Stimulated activated CD8-positive, alpha-beta memory T cell treated with anti-CD3 and anti-CD28 coated beads, Interleukin-12 subunit alpha, Interleukin-12 subunit beta, amount 100 ng/mL, for 24 hours (primary cell): Measurements from ENCODE around the gene MCEE.
"Not testable (repeated sequence)": the region's sequence is repeated elsewhere in the genome, so short reads cannot be mapped to it uniquely, and the experiment has no call there.

ENCODE experiments used
- DNase-seq: peaks from one replicate; pipeline ENCODE4 v3.0.0-alpha.2; 2020; ENCODE audit errors: extremely low read depth

Gene MCEE

GRCh38 chr2:71129114-71129901 is 721 bp downstream of the MCEE start:
- DNase-seq, result no peak

- DNase-seq, result no peak
Measured at GRCh38 chr2:71126957-71127356, 3.1 kb downstream of the MCEE start.

DNA sequence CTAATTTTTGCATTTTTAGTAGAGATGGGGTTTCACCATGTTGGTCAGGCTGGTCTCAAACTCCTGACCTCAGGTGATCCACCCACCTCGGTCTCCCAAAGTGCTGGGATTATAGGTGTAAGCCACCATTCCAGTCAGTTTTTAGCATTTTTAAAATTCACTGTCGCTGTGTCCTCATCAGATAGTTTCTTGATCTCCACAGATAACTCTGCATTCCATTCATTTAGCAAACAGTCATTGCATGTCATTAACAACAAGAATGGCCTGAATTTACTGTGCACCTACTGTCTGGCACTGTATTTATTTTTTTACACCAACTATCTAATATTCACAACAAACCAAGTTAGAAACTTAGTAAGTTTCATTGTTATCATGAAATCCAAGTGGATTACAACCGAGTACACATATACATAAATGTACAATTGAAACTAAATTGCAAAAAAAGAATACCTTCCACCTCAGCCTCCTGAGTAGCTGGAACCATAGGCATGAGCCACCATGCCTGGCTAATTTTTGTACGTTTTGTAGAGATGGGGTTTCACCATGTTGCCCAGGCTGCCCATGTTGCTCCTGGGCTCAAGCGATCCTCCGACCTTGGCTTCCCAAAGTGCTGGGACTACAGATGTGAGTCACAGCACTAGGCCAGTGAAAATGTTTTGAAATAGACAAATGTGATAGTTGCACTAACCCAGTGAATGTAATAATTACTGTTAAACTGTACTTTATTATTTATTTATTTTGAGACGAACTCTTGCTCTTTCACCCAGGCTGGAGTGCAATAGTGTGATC is 4.3 kb downstream of the MCEE start:
- no peak for DNase-seq

DNA sequence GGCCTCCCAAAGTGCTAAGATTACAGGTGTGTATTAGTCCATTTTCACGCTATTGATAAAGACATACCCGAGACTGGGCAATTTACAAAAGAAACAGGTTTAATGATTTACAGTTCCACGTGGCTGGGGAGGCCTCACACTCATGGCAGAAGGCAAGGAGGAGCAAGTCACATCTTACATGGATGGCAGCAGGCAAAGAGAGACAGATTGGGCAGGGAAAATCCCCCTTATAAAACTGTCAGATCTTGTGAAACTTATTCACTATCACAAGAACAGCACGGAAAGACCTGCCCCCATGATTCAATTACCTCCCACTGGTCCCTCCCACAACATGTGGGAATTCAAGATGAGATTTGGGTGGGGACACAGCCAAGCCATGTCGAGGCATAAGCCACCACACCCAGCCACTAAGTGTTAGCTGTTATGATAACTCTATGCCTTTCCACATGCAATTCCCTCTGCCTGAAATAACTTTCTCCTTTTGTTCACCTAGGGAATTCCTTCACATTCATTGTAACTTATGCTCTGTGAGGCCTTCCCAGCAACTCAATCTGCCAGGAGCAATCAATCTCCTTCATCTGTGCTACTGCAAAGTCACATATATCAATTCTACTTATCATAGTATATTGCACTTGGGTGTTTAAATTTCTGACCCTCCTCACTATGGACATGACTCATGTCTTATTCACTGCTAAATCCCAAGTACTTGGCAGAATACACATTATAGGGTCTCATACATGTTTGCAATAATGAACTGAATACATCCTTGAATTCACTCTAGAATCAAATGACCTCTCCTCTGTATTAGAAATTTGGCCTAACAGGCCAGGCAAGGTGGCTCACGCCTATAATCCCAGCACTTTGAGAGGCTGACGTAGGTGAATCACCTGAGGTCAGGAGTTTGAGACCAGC is 7.4 kb downstream of the MCEE start:
- DNase-seq, result no peak

GRCh38 chr2:71121479-71121878 is 8.6 kb downstream of the MCEE start:
- DNase-seq, result no peak

- no peak for DNase-seq
Measured at GRCh38 chr2:71120195-71120594, 9.8 kb downstream of the MCEE start.

DNA sequence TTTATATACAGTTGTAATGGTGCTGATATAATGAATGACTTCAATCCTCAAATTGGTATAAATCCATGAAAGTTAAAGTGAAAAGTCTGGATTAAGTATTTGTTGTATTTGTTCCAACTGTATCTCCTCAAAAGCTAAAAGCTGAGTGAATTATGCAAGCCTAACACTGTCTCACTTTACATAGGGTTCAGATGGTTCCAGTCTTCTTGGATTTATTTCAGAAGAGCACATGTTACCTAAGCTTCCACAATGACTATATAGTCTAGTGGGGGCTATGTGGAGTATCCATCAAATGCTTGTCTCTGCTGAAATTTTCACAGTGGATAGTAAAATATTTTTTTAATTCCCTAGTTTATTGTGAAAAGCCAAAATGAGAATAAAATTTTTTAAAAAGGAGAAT is 13.0 kb downstream of the MCEE start:
- DNase-seq, result no peak

- no peak for DNase-seq
Measured at GRCh38 chr2:71113843-71114242, 16.2 kb downstream of the MCEE start.

GRCh38 chr2:71108091-71108490 is 21.9 kb downstream of the MCEE start:
- DNase-seq, result no peak

- not testable (repeated sequence) for DNase-seq
Measured at GRCh38 chr2:71106463-71106862, 23.6 kb downstream of the MCEE start.

DNA sequence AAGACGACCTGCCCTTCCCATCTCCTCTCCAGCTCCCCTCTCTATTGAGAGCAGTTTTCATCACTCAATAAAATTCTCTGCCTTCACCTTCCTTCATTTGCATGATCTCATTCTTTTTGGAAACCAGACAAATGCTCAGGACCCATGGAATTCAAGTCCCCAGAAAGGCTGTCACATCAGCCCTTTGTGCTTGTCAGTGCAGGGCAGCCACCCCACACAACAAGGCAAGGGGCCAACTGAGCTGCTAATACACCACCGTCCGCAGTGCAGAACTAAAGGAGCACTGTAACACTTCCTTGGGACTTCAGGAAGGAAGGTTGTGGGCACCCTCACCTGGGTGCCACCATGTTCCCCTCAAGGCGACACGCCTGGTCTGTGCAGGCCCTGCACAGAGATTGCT is 26.2 kb downstream of the MCEE start:
- DNase-seq, result no peak

GRCh38 chr2:71102981-71103681 is 26.9 kb downstream of the MCEE start:
- no peak for DNase-seq

GRCh38 chr2:71101656-71102055 is 28.4 kb downstream of the MCEE start:
- no peak for DNase-seq

DNA sequence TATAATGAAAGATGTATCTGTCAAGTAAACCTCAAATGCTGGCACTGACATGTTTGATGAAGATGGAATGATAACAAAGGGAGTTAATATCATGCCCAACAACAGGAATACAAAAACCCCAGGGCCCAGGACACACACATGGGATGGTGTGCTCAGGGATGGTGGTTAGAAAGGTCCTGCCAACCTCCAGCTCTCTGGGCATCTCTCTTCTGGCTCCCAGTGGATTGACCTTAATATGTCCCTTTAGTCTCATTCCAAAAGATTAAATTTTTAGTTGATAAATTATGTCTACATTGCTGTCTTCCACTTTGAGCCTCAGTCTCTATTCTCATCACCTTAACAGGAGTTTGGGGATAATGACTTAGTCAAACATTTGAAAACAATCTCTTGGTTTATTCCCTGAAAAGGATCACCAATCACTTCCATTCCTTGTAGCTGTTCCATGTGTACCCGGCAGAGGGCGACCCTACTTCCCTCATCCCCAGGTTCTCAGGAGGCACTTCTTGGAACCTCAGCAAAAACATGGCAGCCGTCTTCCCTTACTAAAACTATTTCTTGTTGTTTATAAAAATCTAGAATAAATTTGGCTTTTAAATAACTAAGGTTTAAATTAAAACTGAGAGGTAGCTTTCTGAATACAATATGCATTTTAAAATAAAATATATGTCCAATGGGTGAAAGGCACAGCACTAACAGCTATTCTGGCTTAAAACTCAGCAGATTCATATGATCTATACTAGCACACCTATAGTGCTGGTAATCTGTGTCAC is 29.6 kb downstream of the MCEE start:
- DNase-seq, result no peak

DNA sequence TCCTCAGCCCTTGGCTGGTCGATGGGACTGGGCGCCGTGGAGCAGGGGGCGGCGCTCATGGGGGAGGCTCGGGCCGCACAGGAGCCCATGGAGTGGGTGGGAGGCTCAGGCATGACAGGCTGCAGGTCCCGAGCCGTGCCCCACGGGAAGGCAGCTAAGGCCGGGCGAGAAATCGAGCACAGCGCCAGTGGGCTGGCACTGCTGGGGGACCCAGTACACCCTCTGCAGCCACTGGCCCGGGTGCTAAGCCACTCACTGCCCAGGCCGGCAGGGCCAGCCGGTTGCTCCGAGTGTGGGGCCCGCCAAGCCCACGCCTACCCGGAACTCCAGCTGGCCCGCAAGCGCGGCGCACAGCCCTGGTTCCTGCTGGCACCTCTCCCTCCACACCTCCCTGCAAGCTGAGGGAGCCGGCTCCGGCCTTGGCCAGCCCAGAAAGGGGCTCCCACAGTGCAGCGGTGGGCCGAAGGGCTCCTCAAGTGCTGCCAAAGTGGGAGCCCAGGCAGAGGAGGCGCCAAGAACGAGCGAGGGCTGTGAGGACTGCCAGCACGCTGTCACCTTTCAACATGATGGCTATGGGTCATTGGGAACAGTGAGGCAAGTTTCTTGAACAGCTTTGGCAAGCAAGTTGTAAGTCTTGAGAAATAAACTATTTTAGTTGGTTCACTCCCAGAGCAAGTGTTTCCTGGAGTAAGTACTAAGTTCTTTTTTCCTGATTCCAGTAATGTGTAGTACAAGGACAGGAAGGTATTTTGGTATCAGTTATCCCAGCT is 37.4 kb downstream of the MCEE start:
- not testable (repeated sequence) for DNase-seq

DNA sequence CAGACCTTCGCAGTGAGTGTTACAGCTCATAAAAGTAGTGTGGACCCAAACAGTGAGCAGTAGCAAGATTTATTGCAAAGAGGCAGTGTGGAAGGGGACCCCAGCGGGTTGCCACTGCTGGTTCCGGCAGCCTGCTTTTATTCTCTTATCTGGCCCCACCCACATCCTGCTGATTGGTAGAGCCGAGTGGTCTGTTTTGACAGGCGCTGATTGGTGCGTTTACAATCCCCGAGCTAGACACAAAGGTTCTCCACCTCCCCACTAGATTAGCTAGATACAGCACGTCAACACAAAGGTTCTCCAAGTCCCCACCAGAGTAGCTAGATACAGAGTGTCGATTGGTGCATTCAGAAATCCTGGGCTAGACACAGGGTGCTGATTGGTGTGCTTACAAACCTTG is 38.2 kb downstream of the MCEE start:
- DNase-seq, result not testable (repeated sequence)

- not testable (repeated sequence) for DNase-seq
Measured at GRCh38 chr2:71089475-71089874, 40.6 kb downstream of the MCEE start.

DNA sequence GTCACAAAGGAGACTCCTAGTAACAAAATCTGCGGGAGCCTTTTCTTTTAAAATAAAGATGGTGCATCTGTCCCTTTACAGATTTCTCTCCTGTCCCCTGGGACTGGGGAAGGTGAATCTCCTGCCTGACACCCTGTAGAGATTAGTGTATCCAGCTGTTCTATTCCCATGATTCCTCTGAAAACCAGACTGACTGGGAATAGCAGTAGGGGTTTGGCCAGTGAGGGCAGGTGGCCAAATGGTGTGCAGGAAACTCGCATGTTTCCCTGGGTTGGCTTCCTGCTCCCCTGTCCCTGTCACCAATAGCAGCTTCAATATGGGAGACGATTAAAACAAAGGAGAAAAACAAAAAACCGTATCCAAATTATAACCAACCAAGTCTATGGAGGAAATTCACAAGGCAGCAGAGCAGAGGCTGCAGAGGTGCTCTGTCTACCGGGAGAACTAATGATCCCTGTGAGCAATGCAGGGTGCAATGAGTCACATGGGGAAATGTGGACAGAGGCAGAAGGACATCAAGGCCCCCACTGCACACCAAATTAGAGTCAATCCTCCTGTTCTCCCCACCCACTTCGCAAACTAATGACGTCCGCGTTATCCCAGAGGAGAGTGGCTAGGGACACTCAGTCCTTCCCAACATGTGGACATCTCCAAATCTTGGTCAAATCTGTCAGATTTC is 44.6 kb downstream of the MCEE start:
- DNase-seq, result not testable (repeated sequence)

GRCh38 chr2:71083752-71084312 is 46.2 kb downstream of the MCEE start:
- DNase-seq, result not testable (repeated sequence)
